Gastrocnemius medialis (tissue), 4 donors: ENCODE results near the gene SPRR5.

Source experiments
- POLR2A ChIP-seq, 2 donors: fragments of 450-650 bp; IDR thresholded peaks; one replicate each; pipeline ENCODE4 v1.6.1; 2017; ENCODE audit warnings: antibody characterized with exemption in 2 of 2, mild to moderate bottlenecking in 2 of 2, moderate library complexity in 2 of 2
- TF ChIP-seq, protein P1 (sequence below), 5 experiments: fragments of 450-650 bp in 3 of 5; fragments of 200-600 bp in 2 of 5; sonication (generic) in 2 of 5; IDR thresholded peaks in 4 of 5; conservative IDR thresholded peaks in 1 of 5; 1 replicate in 4 of 5; 2 replicates in 1 of 5; pipeline ENCODE4 v1.5.1; 2016 to 2019; ENCODE audit warnings: antibody characterized with exemption in 5 of 5, mild to moderate bottlenecking in 3 of 5, moderate library complexity in 3 of 5

DNA sequence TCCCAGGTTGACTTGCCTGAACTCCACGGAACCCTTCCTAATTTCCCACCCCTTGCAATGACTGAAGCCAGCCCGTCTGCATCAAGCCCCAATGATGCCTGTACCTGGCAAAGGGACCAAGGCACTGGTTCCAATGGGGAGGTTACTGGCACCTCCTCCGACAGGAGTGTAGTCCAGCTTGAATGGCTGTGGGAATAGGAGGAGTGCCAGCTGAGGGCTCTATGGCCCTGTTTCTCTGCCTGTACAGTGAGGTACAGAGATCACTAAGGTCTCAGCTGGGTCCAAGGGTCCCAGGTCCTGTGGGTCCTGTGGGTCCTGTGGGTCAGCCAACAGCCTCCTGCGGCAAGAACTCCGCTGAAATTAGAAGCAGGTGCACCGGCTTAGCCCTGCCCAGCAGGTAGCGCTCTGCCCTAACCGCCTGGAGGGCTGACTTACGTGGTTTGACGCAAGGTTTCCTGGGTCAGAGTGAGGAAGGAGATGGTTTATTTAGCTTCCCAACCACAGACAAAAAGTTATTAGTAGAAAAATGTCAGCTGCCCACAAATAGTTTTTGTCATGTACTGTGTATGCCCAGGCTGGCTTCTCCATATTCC, 13.5 kb downstream of the SPRR5 start:
- TF ChIP-seq, protein P1, sequence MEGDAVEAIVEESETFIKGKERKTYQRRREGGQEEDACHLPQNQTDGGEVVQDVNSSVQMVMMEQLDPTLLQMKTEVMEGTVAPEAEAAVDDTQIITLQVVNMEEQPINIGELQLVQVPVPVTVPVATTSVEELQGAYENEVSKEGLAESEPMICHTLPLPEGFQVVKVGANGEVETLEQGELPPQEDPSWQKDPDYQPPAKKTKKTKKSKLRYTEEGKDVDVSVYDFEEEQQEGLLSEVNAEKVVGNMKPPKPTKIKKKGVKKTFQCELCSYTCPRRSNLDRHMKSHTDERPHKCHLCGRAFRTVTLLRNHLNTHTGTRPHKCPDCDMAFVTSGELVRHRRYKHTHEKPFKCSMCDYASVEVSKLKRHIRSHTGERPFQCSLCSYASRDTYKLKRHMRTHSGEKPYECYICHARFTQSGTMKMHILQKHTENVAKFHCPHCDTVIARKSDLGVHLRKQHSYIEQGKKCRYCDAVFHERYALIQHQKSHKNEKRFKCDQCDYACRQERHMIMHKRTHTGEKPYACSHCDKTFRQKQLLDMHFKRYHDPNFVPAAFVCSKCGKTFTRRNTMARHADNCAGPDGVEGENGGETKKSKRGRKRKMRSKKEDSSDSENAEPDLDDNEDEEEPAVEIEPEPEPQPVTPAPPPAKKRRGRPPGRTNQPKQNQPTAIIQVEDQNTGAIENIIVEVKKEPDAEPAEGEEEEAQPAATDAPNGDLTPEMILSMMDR (IDR thresholded peaks at IDR 0.05 in 4 of 5, conservative IDR thresholded peaks at IDR 0.05 in 1 of 5): no peak
- no peak for TF ChIP-seq POLR2A (IDR thresholded peaks at IDR 0.05)
